Measurements from ENCODE around the gene STX1B.
A peak's percentile ranks its signal among the peaks of the same experiment; 100 is the strongest.
"Not testable (repeated sequence)": the region's sequence is repeated elsewhere in the genome, so short reads cannot be mapped to it uniquely, and the experiment has no call there.

Gene STX1B

DNA sequence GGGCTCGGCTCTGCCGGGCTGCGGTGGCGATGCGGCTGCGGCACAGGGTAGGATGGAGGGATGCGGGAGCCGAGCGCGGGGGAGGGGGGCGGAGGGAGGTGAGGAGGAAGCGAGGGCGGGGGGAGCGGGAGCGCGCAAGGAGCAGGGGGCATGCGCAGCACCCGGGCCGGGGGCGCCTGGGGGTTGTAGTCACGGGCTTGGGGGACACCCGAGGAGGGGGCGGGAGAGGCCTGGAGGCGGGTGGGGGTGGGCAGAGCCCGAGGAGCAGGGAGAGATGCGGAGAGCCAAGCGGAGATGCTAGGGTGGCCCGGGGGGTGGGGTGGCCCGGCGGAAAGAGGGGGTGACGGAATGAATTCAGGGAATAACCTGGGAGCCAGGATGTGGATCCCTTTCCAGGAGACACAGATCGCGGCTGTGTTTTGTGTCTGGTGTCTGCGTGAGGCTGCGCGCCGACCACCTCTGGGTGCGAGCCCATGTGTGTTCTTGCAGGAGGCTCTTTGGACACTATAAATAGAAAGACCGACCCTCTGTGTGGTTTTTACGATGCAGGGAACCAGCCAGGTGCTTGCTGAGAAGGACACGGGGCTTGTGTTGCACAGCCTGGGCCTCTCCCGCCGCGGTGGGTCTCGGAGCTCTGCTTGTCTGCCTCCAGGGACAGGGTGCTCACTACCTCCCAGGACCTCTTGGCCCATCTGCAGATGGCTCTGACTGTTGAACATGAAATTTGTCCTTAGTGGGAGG is at the start of gene STX1B:
STX1B (minus strand) TSS at position 54 of the 741 bp plus-strand sequence. CDS start 242 bp downstream, outside the sequence.
- peak in 2 of 3 donors; percentile 25 to 27 for DNase-seq (ENCODE audit: low read depth in 3 of 3, low spot score in 1 of 3)

GRCh38 chr16:31055613-31056012 is 45.2 kb upstream of the STX1B start:
- DNase-seq (ENCODE audit: low read depth in 3 of 3, low spot score in 1 of 3): no peak

DNA sequence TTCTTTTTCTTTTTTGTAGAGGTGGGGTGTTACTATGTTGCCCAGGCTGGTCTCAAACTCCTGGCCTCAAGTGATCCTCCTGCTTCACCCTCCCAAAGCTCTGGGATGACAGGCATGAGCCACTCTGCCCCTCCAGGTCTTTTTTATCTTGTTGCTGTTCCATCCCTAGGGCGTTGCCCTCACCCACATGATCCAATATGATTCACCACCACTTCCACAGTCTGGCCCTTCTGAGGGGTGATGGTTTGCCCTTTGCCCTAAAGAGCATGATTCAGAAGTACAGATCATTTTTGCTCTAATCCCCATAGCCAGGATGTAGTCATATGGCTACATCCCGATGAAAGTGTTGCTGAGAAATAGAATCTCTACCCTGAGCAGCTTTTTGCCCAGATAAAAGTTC is 41.7 kb upstream of the STX1B start:
- DNase-seq (ENCODE audit: low read depth in 3 of 3, low spot score in 1 of 3): no peak

GRCh38 chr16:31050280-31051030 is 40.0 kb upstream of the STX1B start:
- DNase-seq (ENCODE audit: low read depth in 3 of 3, low spot score in 1 of 3): no peak

- DNase-seq (ENCODE audit: low read depth in 3 of 3, low spot score in 1 of 3): no peak
Measured at GRCh38 chr16:31043898-31044481, 33.6 kb upstream of the STX1B start.

GRCh38 chr16:31043352-31043751 is 32.9 kb upstream of the STX1B start:
- no peak for DNase-seq (ENCODE audit: low read depth in 3 of 3, low spot score in 1 of 3)

- no peak for DNase-seq (ENCODE audit: low read depth in 3 of 3, low spot score in 1 of 3)
Measured at GRCh38 chr16:31042866-31043265, 32.4 kb upstream of the STX1B start.

DNA sequence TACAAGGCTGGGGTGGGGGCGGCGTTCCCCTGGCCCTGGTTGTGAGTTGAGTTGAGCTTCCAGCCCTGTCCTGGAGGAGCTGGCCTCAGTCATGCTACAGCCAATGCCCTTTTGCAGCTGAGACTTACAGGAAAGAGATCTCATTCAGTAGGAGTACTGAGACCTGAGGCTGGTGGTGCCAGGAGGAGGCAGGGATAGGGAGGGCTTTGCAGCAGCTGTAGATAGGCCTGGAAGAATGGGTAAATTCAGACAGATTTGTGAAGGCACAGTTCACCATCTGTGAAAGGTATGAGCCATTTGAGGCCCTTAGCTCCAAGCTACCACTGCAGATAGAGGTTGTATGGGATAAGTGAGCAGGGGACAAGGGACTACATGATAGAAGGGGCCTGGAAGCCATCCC is 28.6 kb upstream of the STX1B start:
- no peak for DNase-seq (ENCODE audit: low read depth in 3 of 3, low spot score in 1 of 3)

DNA sequence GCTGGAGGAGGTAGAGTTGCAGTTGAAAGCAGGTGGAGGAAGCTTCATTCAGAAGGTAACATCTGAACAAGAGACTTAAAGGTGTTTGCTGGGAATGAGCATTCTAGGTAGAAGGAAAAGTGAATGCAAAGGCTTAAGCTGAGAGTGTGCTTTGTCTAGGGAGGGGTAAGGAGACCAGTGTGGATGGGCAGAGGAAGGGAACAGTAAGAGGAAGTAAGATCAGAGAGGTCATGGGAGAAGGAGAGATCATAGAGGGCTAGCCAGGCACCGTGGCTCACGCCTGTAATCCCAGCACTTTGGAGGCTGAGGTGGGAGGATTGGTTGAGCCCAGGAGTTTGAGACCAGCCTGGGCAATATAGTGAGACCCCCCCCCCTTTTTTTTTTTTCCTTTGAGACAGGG is 26.3 kb upstream of the STX1B start:
- no peak for DNase-seq (ENCODE audit: low read depth in 3 of 3, low spot score in 1 of 3)

DNA sequence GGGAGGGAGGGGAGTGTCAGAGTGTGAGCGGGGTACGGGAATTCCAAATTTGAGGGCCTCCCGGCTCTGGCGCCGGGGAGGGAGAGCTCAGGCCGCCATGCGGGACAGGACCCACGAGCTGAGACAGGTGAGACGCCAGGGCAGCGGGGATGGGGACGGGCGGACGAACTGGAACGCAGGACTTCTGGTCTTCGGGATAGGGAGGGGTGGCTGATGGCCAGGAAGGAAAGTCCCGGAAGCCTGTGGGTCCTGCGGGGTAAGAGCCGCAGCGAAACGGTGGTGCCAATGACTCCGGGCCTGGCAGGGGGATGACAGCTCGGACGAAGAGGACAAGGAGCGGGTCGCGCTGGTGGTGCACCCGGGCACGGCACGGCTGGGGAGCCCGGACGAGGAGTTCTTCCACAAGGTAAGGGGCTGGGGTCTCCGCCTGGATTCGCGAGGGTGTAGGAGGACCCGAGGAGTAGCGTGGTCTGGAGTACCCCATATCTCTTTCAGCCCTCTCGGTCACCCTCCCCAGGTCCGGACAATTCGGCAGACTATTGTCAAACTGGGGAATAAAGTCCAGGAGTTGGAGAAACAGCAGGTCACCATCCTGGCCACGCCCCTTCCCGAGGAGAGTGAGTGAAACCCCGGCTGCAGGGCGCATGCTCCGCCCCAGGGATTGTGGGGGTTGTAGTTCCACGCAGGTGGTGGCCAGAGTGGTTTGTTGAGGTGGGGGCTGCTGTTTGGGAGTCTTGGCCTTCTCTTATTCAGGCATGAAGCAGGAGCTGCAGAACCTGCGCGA is 23.5 kb upstream of the STX1B start:
- DNase-seq (ENCODE audit: low read depth in 3 of 3, low spot score in 1 of 3): peak; percentile 65 to 75 (median 71)

DNA sequence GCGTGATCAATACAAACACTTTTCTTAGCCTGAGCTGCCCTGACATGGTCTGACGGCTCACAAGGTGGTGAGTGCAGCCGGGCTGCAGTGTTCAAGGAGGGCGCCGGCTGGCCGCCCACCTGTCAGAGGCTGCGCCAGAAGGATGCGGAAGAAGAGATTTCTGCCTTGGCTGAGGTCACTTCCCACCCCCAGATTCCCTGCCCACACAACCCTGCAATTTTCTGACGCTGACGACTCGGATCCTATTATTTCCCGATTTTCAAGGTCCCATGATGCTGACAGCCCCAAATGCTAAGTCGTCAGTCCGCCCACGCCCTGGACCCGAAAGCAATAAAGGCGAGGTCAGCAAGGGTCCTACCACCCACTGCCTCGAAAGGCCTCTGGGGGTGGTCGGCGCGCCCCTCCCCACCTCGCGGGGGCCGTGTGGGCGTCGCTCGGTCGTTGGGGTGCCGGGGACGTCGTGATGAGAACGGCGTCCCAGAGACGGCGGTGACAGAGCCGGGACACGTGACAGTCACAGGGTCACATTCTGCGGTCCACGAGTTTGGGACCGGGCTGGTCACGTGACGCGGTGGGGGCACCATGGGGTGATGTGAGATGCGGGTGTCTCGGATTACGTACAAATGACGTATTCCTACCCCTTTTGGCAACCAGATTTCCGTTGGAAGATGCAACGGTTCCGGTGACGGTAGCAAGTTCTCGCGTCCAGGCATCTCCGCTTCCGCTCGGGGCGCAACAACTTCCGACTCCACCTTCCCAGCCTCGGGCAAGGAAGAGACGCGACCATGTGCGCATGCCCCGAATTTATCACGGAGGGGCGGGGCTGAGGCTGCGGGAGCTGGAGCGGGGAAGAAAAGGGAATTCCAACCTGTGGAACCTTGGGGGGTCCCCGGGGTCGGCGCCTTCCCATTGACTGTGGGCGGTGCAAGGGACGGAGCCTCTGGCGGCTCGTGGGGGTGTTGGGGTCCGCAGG is 22.6 kb upstream of the STX1B start, which contains the start of gene STX4:
STX4 (plus strand) TSS at position 823 of the 973 bp plus-strand sequence. CDS start 248 bp downstream, outside the sequence.
- DNase-seq (ENCODE audit: low read depth in 3 of 3, low spot score in 1 of 3): peak; percentile 89 to 92 (median 92)

GRCh38 chr16:31031276-31031675 is 20.8 kb upstream of the STX1B start:
- no peak for DNase-seq (ENCODE audit: low read depth in 3 of 3, low spot score in 1 of 3)

DNA sequence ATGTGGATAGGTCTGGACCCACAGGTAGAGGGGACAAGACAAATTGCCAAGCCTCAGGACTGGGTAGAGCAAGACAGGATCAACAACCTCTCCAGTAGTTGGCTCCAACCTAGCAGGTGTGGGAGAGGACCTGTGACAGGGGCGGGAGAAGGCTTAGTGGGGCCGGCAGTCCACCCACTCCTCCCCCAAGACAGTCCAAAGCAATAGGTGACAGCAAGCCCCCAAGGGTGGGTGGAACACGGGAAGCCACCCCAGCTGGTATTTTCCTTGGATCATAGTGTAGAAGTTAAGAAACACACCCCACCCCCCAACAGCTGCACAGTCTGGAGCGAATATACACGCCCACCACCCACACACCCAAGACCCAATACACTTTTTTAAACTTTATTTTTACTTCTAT is 18.8 kb upstream of the STX1B start:
- no peak for DNase-seq (ENCODE audit: low read depth in 3 of 3, low spot score in 1 of 3)

DNA sequence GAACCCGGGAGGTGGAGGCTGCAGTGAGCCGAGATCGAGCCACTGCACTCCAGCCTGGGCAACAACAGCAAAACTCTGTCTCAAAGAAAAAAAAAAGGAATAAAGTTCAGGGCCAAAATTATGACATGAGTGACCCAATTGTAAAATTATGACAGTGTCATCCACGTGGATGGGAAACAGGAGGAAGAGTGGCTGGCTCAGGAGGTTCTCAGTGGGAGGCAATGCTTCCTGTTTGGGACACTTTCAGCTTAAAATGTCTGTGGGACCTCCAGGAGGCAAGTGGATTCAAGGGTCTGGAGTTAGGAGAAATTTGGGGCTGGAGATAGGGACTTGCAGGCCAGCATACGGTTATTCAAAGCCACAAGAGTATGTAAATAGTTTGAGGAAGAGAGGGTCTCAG is 14.9 kb upstream of the STX1B start:
- DNase-seq (ENCODE audit: low read depth in 3 of 3, low spot score in 1 of 3): no peak

DNA sequence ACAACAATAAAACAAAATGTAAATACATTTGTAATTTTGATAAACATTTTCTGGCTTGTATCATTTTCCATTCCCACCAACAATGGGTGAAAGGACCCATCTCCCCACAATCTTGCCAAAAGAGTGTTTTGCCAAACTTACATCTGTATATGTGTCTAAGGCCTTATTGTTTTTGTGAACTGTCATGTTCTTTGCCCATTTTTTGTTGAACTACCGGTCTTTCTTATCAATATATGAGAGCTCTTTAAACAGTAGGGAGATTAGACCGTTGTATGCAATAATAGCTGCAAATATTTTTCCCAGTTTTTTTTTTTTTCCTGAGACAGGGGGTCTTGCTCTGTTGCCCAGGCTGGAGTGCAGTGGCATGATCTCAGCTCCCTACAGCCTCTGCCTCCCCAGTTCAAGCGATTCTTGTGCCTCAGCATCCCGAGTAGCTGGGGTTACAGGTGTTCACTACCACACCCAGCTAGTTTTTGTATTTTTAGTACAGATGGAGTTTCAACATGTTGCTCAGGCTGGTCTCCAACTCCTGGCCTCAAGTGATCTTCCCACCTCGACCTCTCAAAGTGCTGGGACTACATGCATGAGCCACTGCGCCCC is 13.3 kb upstream of the STX1B start:
- no peak for DNase-seq (ENCODE audit: low read depth in 3 of 3, low spot score in 1 of 3)

- DNase-seq (ENCODE audit: low read depth in 3 of 3, low spot score in 1 of 3): no peak
Measured at GRCh38 chr16:31023252-31023602, 12.8 kb upstream of the STX1B start.

GRCh38 chr16:31022544-31023251 is 12.3 kb upstream of the STX1B start:
- DNase-seq (ENCODE audit: low read depth in 3 of 3, low spot score in 1 of 3): no peak

DNA sequence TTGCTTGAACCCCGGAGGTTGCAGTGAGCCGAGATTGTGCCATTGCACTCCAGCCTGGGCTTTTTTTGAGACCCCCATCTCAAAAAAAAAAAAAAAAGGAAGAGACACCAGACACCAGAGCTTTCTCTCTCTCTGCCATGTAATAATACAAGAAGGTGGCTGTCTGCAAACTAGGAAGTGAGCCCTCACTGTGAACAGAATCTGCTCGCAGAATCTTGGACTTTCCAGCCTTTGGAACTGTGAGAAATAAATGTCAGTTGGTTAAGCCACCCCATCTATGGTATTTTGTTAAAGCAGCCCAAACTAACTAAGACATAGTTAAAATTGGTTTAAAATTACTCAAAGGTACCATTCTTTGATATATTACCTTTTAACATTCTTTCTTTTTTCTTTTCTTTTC is 10.1 kb upstream of the STX1B start:
- no peak for DNase-seq (ENCODE audit: low read depth in 3 of 3, low spot score in 1 of 3)

DNA sequence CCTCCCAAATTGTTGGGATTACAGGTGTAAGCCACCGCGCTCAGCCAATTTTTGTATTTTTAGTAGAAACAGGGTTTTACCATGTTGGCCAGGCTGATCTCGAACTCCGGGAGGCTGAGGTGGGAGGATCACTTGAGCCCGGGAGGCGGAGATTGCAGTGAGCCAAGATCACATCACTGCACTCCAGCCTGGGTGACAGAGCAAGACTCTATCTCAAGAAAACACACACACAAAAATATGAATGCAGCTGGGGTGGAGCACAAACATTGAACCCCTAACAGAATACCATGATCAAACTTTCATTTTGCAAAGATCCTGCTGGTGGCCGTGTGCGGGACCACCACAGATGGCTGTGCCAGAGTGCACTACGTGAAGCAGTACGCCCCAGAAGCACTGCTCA is 7.3 kb upstream of the STX1B start:
- DNase-seq (ENCODE audit: low read depth in 3 of 3, low spot score in 1 of 3): not testable (repeated sequence)

Data from stimulated activated CD4-positive, alpha-beta T cell treated with anti-CD3 and anti-CD28 coated beads, TNF-alpha, amount 100 ng/mL, for 1 hour (primary cell).